WI38 (cell line): Measurements from ENCODE around the gene CS.

Experiments
- H3K4me3 ChIP-seq: 2 replicates; pipeline ENCODE4 v1.5.1; 2011; ENCODE audit warnings: low read depth, mild to moderate bottlenecking, control low read depth, low read length
- TF ChIP-seq, protein P1 (sequence below): IDR thresholded peaks from 2 replicates; pipeline ENCODE4 v1.5.1; 2012; ENCODE audit warnings: low read depth, mild to moderate bottlenecking, control low read depth, low read length

CS gene

GRCh38 chr12:56242986-56243385, 57.1 kb downstream of the CS start:
- TF ChIP-seq, protein P1, sequence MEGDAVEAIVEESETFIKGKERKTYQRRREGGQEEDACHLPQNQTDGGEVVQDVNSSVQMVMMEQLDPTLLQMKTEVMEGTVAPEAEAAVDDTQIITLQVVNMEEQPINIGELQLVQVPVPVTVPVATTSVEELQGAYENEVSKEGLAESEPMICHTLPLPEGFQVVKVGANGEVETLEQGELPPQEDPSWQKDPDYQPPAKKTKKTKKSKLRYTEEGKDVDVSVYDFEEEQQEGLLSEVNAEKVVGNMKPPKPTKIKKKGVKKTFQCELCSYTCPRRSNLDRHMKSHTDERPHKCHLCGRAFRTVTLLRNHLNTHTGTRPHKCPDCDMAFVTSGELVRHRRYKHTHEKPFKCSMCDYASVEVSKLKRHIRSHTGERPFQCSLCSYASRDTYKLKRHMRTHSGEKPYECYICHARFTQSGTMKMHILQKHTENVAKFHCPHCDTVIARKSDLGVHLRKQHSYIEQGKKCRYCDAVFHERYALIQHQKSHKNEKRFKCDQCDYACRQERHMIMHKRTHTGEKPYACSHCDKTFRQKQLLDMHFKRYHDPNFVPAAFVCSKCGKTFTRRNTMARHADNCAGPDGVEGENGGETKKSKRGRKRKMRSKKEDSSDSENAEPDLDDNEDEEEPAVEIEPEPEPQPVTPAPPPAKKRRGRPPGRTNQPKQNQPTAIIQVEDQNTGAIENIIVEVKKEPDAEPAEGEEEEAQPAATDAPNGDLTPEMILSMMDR, result no peak

GRCh38 chr12:56241424-56242303, 58.5 kb downstream of the CS start:
- no peak overlapping the region for H3K4me3 ChIP-seq
- TF ChIP-seq, protein P1, result no peak

More at GRCh38 chr12:56242986-56243385, 57.1 kb downstream of the CS start:
- H3K4me3 ChIP-seq, result no peak overlapping the region

DNA sequence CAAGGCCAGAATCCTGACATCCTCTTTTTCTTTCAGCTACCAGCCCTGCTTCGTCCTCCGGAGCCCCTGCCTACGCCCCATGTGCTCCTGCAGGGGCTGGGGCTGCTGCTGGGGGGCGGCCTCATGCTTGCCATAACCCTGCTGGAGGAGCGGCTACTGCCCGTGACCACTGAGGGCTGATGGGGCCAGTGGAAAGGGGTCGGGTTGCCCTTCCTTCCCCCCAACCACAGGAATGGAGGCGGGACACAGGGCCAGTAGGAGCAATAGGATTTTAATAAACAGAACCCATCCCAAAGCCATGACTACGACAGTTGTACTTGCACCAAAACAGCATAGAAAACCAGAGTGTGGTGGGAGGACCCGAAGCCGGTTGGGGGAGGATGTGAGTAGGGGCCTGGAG, 62.6 kb downstream of the CS start:
- TF ChIP-seq, protein P1, result no peak
- no peak overlapping the region for H3K4me3 ChIP-seq

- TF ChIP-seq, protein P1, result no peak
- H3K4me3 ChIP-seq, result no peak overlapping the region
These were observed 63.1 kb downstream of the CS start for GRCh38 chr12:56236985-56237384.

DNA sequence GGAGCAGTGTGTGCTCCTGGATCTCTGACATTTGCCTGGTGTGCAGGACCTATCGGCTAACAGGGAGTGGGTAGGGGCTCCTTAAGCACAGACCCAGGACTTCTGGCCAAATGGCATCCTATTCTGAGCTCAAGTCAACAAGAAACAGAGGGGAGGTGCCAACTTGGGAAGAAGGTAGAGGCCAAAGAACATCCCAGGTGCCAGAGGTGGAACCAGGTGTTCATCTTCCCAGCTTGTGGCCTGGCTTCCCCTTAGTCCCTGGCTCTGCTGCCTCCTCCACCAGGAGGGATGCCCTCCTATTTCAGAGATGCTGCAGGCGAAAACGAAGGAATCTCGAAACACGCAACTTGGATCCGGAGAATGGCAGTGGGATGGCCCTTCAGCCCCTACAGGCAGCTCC, 64.0 kb downstream of the CS start:
- no peak overlapping the region for H3K4me3 ChIP-seq
- TF ChIP-seq, protein P1, result no peak

DNA sequence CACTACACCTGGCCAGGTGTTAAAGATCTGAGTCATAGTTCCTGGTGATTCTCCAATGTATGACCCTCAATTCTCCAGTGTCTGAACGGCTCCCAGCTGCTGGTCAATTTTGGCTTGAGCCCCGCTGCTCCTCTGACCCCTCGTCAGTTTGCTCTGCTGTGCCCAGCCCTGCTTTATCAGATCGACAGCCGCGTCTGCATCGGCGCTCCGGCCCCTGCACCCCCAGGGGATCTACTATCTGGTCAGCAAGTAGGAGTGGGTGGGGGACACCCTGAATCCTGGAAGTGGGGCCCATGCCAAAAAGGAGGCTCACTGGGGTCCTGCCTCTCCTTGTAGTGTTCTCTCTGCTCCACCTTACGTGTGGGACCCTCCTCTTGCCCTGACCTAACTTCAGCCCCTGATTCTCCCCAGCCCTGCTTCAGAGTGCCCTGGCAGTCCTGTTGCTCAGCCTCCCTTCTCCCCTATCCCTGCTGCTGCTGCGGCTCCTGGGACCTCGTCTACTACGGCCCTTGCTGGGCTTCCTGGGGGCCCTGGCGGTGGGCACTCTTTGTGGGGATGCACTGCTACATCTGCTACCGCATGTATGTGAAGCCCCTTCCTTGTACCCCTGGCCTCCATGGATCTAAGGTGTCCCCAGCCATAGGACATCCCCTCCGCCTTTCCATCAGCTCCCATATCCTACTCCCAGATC, 65.2 kb downstream of the CS start:
- H3K4me3 ChIP-seq, result no peak overlapping the region
- TF ChIP-seq, protein P1, result no peak

DNA sequence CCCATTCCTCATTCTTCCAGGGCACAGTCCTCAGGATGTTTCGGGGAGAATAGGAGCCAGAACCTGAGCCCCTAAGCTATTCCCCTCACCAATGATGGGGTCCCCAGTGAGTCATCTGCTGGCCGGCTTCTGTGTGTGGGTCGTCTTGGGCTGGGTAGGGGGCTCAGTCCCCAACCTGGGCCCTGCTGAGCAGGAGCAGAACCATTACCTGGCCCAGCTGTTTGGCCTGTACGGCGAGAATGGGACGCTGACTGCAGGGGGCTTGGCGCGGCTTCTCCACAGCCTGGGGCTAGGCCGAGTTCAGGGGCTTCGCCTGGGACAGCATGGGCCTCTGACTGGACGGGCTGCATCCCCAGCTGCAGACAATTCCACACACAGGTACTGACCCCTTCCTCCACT, 68.9 kb downstream of the CS start:
- no peak overlapping the region for H3K4me3 ChIP-seq
- TF ChIP-seq, protein P1, result no peak
